Measurements from ENCODE around the gene ZBTB4.

DNA sequence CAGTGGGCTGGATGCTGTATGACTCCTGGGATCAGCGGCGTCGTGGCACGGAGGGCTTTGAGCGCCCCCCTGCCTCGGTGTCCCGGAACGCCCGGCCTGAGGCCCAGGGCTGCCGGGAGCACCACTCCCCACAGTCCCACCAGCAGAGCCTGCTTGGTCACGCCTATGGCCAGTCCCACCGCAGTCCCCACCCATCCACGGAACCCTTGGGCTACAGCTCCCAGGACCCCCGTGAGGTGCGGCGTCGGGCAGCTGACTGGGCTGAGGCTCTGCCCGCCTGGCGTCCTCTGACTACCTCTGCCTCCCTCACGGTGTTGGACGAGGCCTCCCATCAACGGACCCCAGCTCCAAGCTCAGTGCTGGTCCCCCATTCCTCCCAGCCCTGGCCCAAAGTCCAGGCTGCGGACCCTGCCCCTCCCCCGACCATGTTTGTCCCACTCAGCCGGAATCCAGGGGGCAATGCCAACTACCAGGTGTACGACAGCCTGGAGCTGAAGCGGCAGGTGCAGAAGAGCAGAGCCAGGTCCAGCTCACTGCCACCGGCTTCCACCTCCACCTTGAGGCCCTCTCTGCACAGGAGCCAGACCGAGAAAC is 52.4 kb downstream of the ZBTB4 start:
- TF ChIP-seq EP300 (IDR thresholded peaks at IDR 0.05), result no peak
- TF ChIP-seq, protein P1, sequence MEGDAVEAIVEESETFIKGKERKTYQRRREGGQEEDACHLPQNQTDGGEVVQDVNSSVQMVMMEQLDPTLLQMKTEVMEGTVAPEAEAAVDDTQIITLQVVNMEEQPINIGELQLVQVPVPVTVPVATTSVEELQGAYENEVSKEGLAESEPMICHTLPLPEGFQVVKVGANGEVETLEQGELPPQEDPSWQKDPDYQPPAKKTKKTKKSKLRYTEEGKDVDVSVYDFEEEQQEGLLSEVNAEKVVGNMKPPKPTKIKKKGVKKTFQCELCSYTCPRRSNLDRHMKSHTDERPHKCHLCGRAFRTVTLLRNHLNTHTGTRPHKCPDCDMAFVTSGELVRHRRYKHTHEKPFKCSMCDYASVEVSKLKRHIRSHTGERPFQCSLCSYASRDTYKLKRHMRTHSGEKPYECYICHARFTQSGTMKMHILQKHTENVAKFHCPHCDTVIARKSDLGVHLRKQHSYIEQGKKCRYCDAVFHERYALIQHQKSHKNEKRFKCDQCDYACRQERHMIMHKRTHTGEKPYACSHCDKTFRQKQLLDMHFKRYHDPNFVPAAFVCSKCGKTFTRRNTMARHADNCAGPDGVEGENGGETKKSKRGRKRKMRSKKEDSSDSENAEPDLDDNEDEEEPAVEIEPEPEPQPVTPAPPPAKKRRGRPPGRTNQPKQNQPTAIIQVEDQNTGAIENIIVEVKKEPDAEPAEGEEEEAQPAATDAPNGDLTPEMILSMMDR (IDR thresholded peaks at IDR 0.05), result no peak
- no peak for TF ChIP-seq POLR2A (IDR thresholded peaks at IDR 0.05)
